ENCODE measurements around the gene C19orf25. TPM values are rescaled to one million over a fixed set of nuclear protein-coding genes. Genes with fewer than 3 reads are reported as not detected.
A peak's percentile ranks its signal among the peaks of the same experiment; 100 is the strongest.

Gene C19orf25
- total and polyA plus RNA-seq, 2 donors (not counting 1 experiment from before 2014, with no cell fraction given) = 34.2 to 68.3 TPM

DNA sequence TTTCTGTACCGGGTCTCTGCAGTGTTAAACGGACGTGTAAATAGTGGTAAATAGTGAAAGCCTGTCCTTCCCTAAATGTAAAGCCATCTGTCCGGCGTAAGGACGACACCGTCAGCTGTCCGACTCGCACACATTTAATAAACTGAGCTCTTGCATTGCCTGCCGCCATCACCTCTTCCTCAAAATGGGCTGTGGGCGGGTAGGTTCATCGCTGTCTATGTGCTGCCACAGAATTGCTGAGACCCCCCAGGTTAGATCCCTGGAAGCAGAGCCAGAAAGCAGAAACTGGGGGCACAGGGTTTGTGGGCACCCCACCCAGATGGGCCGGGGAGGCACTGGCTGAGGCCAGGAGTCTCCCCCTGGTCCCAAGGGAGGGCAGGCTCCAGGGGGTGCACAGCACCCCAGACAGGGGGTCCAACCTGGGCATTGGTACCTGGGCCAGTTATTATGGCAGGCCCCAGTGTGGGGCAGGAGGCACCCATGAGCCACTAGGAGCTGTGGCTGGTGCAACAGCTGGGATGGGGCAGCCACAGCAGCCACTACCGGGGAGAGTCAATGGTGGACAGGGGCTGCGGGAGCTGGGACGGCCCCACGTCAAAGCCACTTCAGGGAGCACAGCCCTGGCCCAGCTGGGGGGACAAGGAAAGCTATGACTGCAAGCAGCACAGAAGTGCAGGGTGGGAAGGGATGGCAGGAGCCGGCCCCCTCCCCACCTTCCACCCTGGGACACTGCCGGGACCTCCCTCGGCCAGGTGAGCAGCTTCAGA, 5.7 kb downstream of the C19orf25 start:
- H2AFZ ChIP-seq (ENCODE audit: insufficient read depth, low read depth, low read length, poor library complexity, severe bottlenecking) = no peak overlapping the region
- peaks cover 0 to 2% (median 0%) of the 10 kb centered on the region in 3 donors for H3K9me3 ChIP-seq (ENCODE audit: control extremely low read depth in 1 of 3, control insufficient read depth in 2 of 3, insufficient read depth in 1 of 3, low read length in 2 of 3)
- no peak overlapping the region for H3K4me2 ChIP-seq (replicated peaks; ENCODE audit: low read depth, low read length, poor library complexity, severe bottlenecking)
- intact Hi-C loops (cut with micrococcal nuclease) = no loop called here
- H3K79me2 ChIP-seq (ENCODE audit: control insufficient read depth, insufficient read depth, low read length) = peaks cover 22% of the 10 kb centered on the region
- DNase-seq = no peak
- H3K27me3 Mint-ChIP-seq = peaks cover 3% of the 10 kb centered on the region
- H3K9ac ChIP-seq (ENCODE audit: low read length) = no peak overlapping the region
- no peak overlapping the region for H3K27ac ChIP-seq (ENCODE audit: low read length in 2 of 2)
- peaks cover 39 to 44% of the 10 kb centered on the region in 2 donors for H3K4me1 ChIP-seq (ENCODE audit: control insufficient read depth in 2 of 2, insufficient read depth in 2 of 2, low read length in 2 of 2)
- H3K27me3 ChIP-seq (replicated peaks in 1 of 4; ENCODE audit: control extremely low read depth in 1 of 4, control insufficient read depth in 3 of 4, insufficient read depth in 4 of 4, low read length in 3 of 4) = peaks cover 0 to 38% (median 13%) of the 10 kb centered on the region in 4 experiments
- no peak for ATAC-seq (ENCODE audit: low read depth)
- peaks cover 29% of the 10 kb centered on the region for H3K4me1 Mint-ChIP-seq
- ChIA-PET CTCF (no interaction called here), POLR2A (interaction anchor here (1.2 kb wide), 1 partner anchor 11 kb away, joined by 5 read pairs; no protein-coding TSS in a partner anchor)
- peak overlapping the region; percentile 41 for H3K4me3 Mint-ChIP-seq
- no peak overlapping the region for H3K27ac Mint-ChIP-seq
- no peaks in the 10 kb centered on the region for H3K9me3 Mint-ChIP-seq (ENCODE audit: insufficient read depth)
- peaks cover 0 to 4% of the 10 kb centered on the region in 2 experiments for H3K36me3 ChIP-seq (replicated peaks in 1 of 2; ENCODE audit: control extremely low read depth in 1 of 2, control insufficient read depth in 1 of 2, extremely low read depth in 1 of 2, insufficient read depth in 2 of 2, low read length in 1 of 2)
- H4K20me1 ChIP-seq (ENCODE audit: control insufficient read depth, insufficient read depth, low read length, poor library complexity, severe bottlenecking) = peaks cover 75% of the 10 kb centered on the region
- TF ChIP-seq, protein P1, sequence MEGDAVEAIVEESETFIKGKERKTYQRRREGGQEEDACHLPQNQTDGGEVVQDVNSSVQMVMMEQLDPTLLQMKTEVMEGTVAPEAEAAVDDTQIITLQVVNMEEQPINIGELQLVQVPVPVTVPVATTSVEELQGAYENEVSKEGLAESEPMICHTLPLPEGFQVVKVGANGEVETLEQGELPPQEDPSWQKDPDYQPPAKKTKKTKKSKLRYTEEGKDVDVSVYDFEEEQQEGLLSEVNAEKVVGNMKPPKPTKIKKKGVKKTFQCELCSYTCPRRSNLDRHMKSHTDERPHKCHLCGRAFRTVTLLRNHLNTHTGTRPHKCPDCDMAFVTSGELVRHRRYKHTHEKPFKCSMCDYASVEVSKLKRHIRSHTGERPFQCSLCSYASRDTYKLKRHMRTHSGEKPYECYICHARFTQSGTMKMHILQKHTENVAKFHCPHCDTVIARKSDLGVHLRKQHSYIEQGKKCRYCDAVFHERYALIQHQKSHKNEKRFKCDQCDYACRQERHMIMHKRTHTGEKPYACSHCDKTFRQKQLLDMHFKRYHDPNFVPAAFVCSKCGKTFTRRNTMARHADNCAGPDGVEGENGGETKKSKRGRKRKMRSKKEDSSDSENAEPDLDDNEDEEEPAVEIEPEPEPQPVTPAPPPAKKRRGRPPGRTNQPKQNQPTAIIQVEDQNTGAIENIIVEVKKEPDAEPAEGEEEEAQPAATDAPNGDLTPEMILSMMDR (IDR thresholded peaks at IDR 0.05) = no peak
- no peak for TF ChIP-seq EZH2 (IDR thresholded peaks at IDR 0.05; ENCODE audit: borderline replicate concordance, insufficient read depth, low read depth, low read length, poor library complexity, severe bottlenecking)
- WGBS (ENCODE audit: insufficient coverage) = 85% methylated on average over 16 of the region's 20 CpGs
- H3K4me3 ChIP-seq (ENCODE audit: control extremely low read depth in 1 of 5, extremely low read depth in 1 of 5, insufficient read depth in 1 of 5, low read depth in 2 of 5, low read length in 4 of 5) = no peak overlapping the region

Measured in B cell (primary cell).